Measurements from ENCODE around the gene STAG3.

STAG3 gene

DNA sequence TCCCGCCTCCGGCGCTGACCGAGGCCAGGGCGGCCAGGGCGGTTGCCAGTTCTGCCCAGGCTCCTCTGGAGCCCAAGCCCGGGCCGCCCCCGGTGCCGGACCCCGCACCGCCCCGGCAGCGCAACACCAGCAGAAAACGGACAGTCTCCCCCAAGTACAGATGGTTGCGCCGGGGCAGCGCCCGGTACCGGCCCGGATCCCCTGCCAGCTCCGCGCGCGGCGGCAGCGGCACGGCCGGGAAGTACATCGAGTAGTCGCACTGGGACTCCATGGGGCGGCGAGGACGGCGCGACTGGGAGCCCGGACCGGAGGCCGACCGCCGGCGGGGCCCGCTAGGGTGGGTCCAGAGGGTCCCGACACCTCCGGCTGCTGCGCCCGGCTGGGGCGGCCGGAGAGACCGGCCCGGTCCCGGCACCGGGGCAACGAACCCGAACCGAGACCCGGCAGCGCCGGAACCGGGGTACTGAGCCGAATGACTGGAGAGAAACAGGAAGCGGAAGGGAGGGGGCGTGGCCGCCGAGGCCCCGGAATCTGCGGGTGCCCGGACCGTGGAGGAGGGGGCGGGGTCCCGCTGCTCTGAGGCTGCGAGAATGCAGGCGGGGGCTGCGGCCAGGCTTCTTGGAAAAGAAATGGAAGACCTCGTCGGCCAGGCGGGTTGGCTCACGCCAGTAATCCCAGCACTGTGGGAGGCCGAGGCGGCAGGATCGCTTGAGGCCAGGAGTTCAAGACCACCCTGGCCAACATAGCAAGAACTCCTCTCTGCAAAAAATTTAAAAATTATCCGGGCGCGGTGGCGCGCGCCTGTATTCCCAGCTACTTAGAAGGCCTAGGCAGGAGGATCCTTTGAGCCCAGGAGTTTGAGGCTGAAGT lies 19.3 kb upstream of the STAG3 start, which contains the start of gene TRAPPC14:
TRAPPC14 (minus strand) TSS at position 495 of the 870 bp plus-strand sequence; CDS start at position 271, 224 bp downstream.
- DNase-seq (ENCODE audit: insufficient read length, low spot score) (peak; percentile 93), FAIRE-seq (no peak)
- TF ChIP-seq POLR2A (IDR thresholded peaks at IDR 0.05; ENCODE audit: low read depth, low read length): peak; percentile 88

DNA sequence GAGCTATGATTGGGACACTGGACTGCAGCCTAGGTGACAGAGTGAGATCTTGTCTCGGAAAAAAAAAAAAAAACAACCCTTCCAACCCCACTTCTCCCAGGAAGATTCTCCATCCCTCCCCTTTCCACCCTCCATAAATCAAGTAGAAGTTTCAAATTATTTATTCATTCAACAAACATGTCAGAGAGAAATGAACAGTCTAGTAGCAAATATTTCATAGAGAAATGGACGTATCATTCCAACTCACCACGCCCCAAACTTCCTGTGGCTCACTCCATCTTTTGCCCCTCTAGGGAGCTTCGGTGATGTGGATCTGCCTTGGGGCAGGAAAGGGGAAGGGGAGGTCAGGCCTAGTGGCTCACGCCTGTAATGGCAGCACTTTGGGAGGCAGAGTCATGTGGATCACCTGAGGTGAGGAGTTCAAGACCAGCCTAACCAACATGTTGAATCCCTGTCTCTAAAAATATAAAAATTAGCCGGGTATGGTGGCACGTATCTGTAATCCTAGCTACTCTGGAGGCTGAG lies 18.6 kb upstream of the STAG3 start:
- no peak for FAIRE-seq
- TF ChIP-seq POLR2A (IDR thresholded peaks at IDR 0.05; ENCODE audit: low read depth, low read length): no peak
- DNase-seq (ENCODE audit: insufficient read length, low spot score): no peak

DNA sequence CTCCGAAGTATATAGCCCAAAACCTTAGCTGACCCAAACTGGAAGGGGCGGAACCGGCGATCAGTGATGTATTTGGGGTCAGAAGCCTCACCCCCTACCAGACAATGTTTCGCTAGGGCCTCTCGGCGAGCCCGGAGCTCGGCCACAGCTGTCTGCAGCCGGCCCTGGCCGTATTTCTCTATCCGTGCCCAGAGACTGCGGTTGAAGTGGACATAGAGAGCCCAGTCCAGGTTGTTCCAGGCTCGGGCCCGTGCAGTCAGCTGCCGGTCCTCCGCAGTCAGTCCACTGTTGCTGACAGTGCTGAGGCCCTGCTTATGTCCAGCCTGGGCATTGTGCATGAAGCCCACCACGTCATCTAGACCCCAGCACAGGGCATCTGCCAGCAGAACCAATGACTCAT lies 17.7 kb upstream of the STAG3 start:
- no peak for FAIRE-seq
- DNase-seq (ENCODE audit: insufficient read length, low spot score): no peak

DNA sequence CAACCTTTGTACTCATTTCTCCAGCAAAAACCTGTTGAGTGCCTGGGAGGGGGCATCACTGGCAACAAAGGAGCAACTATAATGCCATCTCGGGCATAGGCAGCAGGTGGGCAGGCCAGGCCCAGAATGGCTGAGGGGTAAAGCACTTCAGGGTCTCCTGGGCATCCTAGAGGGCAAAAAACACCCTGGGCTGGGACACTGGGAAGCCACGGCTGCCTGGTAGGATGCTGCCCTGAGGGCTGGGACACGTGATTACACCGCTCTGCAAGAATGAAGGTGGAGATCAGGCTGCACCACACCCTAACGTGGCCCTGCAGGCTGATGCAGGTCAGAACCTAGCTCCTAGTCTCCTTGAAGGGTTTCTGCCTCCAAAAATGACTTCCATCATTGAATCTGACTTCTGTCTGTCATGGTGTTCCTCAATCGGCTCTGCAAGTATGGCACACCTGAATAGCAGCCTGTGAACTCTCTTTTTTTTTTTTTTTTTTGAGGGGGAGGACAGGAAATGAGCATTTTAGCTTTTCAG lies 14.6 kb upstream of the STAG3 start:
- TF ChIP-seq POLR2A (IDR thresholded peaks at IDR 0.05; ENCODE audit: low read depth, low read length): no peak
- FAIRE-seq (no peak), DNase-seq (ENCODE audit: insufficient read length, low spot score) (no peak)

More for the DNA sequence above, 17.7 kb upstream of the STAG3 start:
- TF ChIP-seq POLR2A (IDR thresholded peaks at IDR 0.05; ENCODE audit: low read depth, low read length): no peak

DNA sequence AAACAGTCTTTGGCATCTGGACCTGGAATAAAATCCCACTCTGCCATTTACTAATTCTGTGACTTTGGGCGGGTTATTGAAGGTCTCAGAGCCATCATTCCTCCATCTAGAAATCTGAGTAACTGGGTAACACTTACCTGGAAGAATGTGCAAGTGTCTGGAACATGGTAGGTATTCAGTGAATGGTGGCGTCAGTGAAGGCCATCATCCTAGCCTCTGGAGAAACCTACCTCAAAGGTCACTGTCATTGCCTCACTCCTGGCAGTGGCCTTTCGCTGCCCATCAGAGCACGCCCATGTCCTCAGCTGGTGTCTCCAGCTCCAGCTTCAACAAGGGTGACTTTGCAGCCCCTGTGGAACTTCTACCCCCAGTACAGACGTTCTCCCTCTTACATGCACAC lies 13.8 kb upstream of the STAG3 start:
- TF ChIP-seq POLR2A (IDR thresholded peaks at IDR 0.05; ENCODE audit: low read depth, low read length): no peak
- DNase-seq (ENCODE audit: insufficient read length, low spot score): no peak
- FAIRE-seq: no peak

DNA sequence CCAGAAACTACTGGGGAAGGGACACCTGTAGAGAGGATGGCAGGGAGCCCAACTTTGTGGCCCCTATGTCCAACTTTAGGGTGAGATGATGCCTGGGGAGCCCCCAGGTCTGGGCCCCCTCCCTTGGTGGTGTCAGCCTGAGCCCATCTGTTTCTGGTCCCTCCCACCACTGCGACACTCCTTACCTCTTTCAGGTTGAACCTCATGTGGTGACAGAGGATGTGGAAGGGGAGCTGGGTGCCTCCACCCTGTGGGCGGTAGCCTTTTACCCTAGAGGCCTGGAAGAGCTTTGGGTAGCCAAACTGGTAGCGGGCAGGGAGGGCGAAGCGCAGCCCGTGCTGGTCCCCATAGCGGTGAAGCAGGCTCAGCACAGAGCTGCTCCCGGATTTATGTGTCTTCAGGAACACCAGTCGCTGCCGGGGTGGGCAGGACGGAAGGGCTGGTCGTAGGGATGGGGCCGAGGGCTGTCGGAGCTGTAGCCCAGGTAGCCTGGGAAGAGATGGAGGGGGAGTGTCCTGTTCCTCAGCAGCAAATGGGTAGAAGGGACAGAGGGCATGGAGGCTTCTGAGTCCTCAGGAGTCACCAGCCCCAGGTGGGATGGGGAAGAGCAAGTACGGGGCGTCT lies 11.3 kb upstream of the STAG3 start:
- FAIRE-seq: no peak
- DNase-seq (ENCODE audit: insufficient read length, low spot score): no peak
- TF ChIP-seq POLR2A (IDR thresholded peaks at IDR 0.05; ENCODE audit: low read depth, low read length): no peak

DNA sequence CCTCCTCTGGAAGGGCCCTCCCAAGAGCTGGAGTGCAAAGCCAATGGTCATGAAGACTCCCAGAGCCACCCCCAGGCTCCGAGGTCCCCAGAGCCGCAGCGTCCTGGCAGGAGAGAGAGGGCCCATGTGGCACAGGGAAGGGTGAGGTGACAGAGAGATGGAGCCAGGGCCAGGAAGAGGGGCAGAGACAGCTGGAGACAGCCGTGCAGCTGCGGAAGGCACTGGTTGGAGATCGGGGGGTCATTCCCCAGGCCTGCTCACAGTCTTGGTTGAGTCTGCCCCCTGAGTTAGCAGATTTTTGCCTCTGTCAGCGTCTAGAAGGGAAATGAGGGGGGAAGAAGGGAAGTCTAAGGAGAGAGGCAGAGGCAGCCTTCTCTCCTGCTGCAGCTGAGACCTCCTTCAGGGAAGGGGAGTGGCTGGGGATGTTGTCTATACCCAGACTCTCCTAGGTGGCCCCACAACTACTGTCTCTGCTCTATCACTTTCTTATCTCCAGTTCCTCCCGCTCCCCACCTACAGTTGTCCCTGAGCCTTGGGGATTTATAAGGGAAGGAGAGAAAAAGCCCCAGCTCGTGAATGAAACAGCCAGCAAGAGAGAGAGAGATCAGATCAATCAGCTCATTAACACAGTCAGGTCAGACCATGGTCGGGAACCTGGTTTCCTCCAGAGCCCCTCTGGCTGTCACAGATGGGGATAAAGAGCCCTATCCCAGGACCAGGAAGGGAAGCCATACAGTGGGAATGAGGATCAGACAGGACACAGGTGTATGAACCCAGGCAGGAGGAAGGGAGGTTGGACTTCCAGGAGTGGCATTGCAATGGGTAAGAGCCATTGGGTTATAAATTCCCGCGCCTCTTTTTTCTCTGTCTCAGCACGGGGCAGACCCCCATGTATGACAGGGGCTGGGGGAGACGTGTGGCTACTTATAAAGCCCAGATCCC lies 10.5 kb upstream of the STAG3 start:
- no peak for TF ChIP-seq POLR2A (IDR thresholded peaks at IDR 0.05; ENCODE audit: low read depth, low read length)
- no peak for FAIRE-seq
- DNase-seq (ENCODE audit: insufficient read length, low spot score): no peak

DNA sequence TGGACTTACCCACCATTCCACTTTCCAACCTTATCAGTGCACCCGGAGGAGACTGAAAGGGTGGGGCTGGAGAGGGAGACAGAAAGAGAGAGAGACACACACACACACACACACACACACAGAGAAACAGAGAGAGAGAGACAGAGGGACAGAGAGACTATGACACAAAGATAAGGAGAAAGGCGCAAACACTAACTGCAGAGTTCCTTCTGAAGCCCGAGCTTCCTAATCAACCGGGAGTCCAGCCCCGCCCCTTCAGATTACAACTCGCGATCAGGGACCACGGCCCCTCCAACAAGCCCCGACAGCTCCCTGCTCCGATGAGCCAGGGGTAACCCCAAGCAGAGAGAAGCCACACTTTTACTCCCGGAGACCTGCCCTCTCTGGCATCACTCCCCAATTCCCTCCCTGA lies 9.8 kb upstream of the STAG3 start:
- TF ChIP-seq POLR2A (IDR thresholded peaks at IDR 0.05; ENCODE audit: low read depth, low read length): no peak
- DNase-seq (ENCODE audit: insufficient read length, low spot score) (no peak), FAIRE-seq (no peak)

DNA sequence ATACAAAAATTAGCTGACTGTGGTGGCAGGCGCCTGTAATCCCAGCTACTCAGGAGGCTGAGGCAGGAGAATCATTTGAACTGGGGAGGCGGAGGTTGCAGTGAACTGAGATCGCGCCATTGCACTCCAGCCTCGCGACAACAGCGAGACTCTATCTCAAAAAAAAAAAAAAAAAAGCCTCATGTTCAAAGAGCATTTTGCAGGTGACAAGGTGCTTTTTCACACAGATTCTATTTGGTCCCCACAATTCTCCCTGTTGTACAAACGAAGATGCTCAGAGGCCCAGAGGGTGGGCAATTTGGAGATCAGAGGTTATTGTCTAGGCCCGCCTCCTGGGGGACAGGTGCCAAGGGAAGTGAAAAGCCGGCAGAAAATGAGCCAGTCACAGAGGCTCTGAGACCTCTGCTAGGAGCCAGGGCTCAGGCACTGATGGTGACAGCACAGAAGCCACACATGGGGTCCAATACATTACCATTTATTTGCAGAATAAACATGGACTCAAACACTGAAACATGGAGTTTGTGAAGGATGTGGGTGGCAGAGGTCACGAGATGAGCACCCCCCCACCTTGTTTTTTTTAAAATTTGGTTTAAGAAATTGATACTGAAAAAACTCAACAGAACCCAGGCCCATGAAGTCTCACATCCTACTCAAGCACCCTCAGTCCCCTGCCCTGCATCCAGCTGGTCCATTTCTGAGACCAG lies 8.4 kb upstream of the STAG3 start:
- FAIRE-seq: no peak
- TF ChIP-seq POLR2A (IDR thresholded peaks at IDR 0.05; ENCODE audit: low read depth, low read length): no peak
- DNase-seq (ENCODE audit: insufficient read length, low spot score): no peak

DNA sequence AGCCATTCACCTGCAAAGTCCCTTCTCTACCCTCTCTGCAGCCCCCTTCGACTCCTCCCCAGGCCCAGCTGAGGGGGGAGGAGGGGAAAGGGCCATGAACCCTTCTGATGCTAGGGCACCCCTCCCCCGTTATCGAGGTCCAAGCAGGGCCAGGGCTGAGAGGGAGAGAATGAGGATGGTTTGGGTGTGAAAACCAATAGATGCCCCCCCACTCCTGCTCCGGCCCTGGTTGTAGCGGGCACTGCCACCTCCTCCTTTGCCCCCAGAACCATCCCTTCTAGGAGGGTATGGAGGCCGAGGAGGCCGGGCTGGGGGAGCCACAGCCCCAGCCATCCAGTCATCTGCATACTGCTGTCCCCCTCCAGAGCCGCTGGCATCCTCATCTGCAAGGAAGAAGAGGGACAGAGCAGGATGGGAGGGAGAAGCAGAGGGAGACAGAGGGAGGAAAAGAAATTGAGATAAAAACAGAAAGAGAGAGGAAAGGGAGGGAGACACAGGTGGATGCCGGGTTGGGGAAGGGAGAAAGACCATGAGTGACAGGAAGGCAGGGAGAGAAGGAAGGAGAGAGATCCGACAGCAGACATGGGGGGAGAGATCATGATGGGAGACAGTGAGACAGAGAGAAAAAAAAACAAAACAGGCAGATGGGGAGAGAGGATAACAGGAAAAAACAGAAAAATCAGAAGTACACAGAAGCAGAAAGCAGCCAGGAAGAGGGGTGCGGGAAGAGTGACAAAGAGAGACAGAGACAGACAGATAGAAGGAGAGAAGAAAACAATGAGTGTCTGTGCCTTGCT lies 7.4 kb upstream of the STAG3 start:
- no peak for DNase-seq (ENCODE audit: insufficient read length, low spot score)
- no peak for TF ChIP-seq POLR2A (IDR thresholded peaks at IDR 0.05; ENCODE audit: low read depth, low read length)
- no peak for FAIRE-seq

DNA sequence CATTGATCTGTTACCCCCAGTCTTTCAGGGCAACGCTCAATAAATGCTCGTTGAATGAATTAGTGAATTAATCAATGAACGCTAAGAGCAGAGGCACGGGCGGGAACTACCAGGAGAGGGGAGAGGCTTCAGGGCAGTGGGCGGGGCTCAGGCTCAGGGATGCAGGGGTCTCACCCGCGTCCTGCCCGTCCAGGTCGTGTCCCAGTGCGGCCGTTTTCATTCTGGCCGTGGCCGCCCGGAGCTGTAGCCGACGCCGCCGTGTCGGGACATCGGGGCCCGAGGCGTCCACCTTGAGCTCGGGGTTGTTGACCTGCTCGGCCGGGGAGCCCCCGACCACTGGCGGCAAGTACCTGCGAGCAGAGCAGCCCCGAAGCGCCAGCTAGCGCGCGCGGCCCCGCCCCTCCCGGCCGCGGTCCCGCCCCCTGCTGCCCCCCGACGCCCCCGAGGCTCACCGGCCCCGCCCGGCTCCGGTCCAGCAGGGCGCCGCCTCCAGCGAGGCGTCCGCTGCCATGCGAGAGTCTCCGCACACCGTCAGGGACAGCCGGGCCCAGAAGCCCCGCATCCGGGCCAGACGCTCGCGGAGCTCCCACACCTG lies 6.5 kb upstream of the STAG3 start:
- no peak for TF ChIP-seq POLR2A (IDR thresholded peaks at IDR 0.05; ENCODE audit: low read depth, low read length)
- no peak for DNase-seq (ENCODE audit: insufficient read length, low spot score)

DNA sequence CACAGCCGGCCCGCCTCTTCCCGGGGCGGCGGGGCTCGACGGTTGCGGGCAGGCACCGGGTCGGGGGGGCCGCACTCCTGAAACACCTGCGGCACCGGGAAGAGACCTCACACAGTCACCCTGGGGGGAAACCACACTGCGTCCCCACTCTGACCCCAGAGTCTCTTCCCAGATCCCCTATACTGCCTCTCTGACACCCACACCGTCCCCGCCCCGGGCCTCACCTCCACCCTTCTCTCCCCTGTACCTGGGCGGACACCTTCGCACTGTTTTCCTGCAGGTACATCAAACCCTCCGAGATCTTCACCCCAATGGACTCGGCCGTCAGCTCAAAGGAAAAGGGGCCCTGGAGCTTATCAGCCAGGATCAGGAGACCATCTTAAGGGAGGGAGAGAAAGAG lies 5.9 kb upstream of the STAG3 start:
- TF ChIP-seq POLR2A (IDR thresholded peaks at IDR 0.05; ENCODE audit: low read depth, low read length): no peak
- FAIRE-seq: no peak
- no peak for DNase-seq (ENCODE audit: insufficient read length, low spot score)

More for the DNA sequence above, 6.5 kb upstream of the STAG3 start:
- no peak for FAIRE-seq
